GM04503 (cell line): Measurements from ENCODE around the gene KLK8.

Source experiments
- DNase-seq: peaks from one replicate; pipeline ENCODE4 v3.0.0-alpha.2; 2012; ENCODE audit warnings: low read depth

KLK8 gene

DNA sequence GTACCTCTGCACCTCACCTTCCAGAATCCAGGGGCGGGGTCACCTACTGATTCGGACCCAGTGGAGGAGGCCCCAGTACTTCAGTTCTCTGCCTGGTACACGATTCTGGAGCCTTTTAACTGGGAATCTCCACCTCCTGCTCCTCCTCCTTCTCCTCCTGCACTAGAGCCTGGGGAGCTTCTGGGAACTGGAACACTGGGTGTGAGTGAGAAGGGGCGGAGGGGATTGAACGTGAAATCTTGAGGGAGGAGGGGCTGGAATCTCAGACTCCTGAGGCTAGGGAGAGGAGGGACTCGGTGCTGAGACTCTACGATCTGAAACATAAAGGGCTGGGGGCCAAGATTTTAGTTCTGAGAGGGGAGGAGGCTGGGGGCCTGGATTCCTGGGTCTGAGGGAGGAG lies at the start of gene KLK8:
TSS of gene KLK8 (minus strand) at position 90 of the 400 bp plus-strand sequence. CDS start 437 bp downstream, outside the sequence.
- no peak for DNase-seq

- no peak for DNase-seq
Measured at GRCh38 chr19:51047031-51047335, 45.6 kb upstream of the KLK8 start.

- DNase-seq: no peak
Measured at GRCh38 chr19:51044327-51044726, 42.9 kb upstream of the KLK8 start.

DNA sequence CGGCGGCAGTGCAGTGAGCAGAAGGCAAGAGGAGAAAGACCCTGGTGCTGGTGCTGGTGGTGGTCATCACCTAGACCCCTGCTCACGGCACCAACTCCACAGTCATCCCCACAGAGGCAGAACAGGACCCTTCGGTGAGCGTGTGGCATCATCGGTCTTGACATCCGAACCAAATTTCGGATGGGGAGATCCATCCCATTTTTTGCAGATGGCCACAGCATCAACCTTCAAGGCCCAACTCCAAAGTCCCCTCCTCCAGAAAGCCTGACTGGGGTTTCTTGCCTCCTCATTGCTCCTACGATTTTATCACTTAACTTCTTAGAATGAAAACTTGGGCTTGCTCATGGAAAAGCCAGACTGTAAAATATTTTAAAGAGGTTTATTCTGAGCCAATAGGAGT lies 42.1 kb upstream of the KLK8 start:
- no peak for DNase-seq

GRCh38 chr19:51040151-51040550 lies 38.7 kb upstream of the KLK8 start:
- DNase-seq: no peak

DNA sequence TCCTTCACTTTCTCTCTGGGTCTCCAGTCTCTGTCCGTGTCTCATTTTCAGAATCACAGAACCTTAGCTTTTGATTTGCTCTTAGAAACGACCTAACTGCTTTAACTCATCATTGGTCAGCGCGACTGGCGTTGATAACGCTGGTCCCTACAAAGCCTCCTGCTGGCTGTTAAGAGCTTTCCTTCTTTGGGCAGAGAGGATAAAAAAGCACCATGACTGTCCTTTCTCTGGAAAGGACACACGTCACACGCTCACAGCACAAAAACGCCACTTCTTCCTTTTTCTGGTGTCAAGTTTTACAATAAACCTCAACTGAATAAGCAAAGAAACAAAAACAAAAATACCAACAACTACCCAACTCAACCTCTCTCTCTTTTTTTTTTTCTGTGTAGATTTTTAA lies 35.1 kb upstream of the KLK8 start:
- no peak for DNase-seq

GRCh38 chr19:51034704-51035103 lies 33.3 kb upstream of the KLK8 start, which contains the start of gene KLK12:
Gene KLK12, minus strand, starts transcription at chr19:51035002. Its CDS starts 381 bp downstream, at chr19:51034621.
- DNase-seq: no peak

GRCh38 chr19:51031880-51032225 lies 30.4 kb upstream of the KLK8 start:
- no peak for DNase-seq

- DNase-seq: no peak
Measured at GRCh38 chr19:51031220-51031879, 29.9 kb upstream of the KLK8 start.

DNA sequence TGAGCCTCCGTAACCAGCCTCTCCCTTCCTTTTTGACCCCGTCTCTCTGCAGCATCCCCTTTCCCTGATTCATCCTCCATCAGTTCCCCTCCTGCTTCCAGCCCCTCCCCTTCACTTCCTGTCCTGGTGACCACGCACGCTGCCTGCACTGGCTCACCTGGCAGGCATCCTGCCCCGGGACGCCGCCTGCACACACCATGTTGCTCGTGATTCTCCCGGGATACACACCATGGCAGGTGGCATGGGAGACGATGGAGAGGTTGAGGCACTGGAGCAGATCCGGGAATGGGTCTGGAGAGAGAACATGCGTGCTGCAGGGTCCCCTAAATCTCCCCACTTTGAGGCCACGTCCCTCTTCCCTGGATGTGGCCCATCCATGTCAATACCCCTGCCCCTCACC lies 29.2 kb upstream of the KLK8 start:
- no peak for DNase-seq

GRCh38 chr19:51029718-51030117 lies 28.3 kb upstream of the KLK8 start:
- no peak for DNase-seq

DNA sequence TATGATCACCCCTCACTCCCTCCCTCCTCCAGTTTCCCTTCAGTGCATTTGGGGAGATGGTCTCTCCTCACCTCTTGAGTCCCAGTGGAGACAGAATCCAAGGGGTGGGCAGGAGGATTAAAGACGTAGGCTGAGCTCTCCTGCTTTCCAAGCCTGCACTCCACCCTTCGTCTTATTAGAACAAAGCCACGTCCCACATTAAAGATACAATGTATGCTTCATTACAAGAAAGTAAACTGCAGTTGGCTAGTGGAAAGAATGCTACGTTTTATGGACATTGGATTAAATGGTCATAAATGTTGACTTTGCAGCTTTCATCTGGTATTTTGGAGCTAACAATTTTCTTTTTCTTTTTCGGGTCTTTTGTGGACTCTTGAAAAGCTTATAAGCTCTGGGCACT lies 26.5 kb upstream of the KLK8 start:
- no peak for DNase-seq

GRCh38 chr19:51027126-51027806 lies 25.9 kb upstream of the KLK8 start:
- DNase-seq: no peak

GRCh38 chr19:51026554-51026831 lies 25.1 kb upstream of the KLK8 start, which contains the start of gene KLK11:
Gene KLK11, minus strand, starts transcription at chr19:51026616. Its CDS starts 985 bp downstream, at chr19:51025631.
- DNase-seq: no peak

DNA sequence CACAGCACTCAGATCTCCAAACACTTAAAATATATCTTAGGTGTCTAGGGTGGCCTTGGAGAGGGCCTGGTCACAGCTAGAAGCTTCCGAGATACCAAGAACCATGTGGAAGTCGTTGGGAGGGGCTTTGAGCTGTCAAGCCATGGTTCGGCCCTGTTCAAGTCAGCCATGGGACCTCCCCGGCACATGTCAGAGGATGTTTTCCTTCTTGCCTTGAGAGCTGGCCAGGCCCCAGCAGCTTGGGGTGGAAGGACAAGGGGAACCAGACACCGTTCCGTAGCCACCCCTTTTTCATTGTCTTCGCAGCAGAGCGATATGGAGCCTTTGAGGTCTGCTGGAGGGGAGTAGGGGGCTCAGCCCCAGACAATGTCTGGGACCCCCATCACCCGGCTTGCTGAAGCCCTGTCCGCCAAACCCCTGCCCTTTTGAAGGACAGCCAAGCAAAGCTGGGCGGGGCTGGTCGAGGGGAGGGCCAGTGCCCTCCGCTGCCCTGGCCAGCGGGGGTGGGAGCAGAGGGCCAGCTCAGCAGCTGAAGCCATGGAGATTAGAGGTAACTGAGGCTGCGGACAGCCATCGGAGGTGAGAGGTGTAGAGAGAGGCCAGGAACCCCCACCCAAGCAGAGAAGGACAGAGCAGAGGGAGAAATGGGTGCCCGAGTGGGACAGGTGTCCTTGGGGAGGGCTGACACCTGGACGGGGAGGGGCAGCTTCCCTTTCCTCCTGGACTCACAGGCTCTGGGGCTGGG lies 24.6 kb upstream of the KLK8 start:
- no peak for DNase-seq

GRCh38 chr19:51025401-51025800 lies 24.0 kb upstream of the KLK8 start:
- no peak for DNase-seq

- DNase-seq: no peak
Measured at GRCh38 chr19:51024924-51025323, 23.5 kb upstream of the KLK8 start.

GRCh38 chr19:51023946-51024345 lies 22.5 kb upstream of the KLK8 start:
- no peak for DNase-seq

DNA sequence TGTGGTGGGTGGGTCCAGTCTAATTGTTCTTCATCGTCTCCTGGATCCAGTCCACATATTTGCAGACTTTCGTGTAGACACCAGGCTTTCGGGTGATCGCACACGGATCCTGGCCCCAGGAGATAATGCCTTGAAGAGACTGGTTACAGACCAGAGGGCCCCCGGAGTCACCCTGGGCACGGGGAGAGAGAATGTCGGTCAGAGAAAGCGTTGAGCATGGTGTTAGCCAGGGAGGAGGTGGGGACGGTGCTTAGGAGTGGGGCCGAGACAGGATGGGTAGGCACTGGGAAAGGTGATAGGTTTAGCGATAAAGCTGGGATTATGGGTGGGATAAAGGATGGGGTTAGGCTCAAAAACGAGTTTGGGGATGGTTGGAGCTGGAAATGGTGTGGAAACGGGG lies 21.1 kb upstream of the KLK8 start:
- DNase-seq: no peak

- DNase-seq: no peak
Measured at GRCh38 chr19:51020988-51021651, 19.7 kb upstream of the KLK8 start.

- DNase-seq: no peak
Measured at GRCh38 chr19:51019544-51019925, 18.1 kb upstream of the KLK8 start, which contains the start of gene KLK10. Gene KLK10, minus strand, starts transcription at chr19:51019709. Its CDS starts 579 bp downstream, at chr19:51019130.

GRCh38 chr19:51018745-51019543 lies 17.5 kb upstream of the KLK8 start:
- no peak for DNase-seq
